Measurements from ENCODE around the gene PRSS8. TPM values are rescaled to one million over a fixed set of nuclear protein-coding genes. Genes with fewer than 3 reads are reported as not detected.

PRSS8 gene
- polyA plus RNA-seq, 3 donors: 0.15 TPM; not detected in 2

DNA sequence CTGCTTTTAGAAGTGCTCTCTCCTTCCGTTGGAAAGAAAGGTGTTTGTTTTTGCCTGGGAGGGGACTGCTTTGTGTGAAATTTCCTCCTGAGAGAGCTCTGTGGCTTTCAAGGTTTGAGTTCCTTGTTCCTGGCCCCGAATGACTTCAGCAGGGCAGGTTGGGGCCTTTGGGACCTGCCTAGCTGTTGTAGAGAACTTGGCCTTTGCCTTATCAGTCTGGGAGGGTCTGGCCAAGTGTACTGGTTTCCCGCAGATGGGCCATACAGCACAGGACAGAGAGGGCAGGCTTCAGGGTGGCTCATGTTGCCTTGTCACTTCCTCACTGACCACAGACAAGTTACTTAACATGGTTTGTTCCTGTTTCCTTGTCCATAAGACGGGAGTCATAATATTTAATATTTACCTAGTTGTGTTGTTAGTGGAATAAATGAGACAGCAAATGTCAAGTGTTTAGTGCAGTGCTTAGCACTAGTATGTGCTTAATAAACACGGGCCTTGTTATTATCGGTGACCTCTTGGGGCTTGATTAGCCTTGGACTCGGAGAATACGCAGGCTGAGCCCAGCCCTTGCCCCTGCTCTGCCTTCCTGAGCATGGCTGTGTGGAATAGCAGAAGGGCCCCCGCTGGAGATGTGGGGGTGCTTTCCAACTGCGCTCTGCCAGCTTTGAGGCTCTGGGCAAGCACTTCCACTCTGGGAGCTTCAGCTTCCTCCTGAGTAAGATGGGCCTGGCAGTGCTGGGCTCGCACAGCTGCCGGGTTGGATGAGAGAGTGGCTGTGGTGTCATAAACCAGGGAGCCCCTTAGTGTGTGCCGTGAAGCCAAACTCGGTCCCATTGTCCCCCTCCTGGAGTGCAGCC, 6.6 kb downstream of the PRSS8 start:
- Histone ChIP-seq H3K36me3 (replicated peaks in 1 of 2; ENCODE audit: control insufficient read depth in 1 of 2, insufficient read depth in 2 of 2, low read length in 2 of 2) (peaks cover 29 to 64% of the 10 kb centered on the region in 2 donors), H3K4me1 (ENCODE audit: control insufficient read depth in 1 of 2, insufficient read depth in 2 of 2, low read length in 2 of 2) (peaks cover 60 to 76% of the 10 kb centered on the region in 2 donors), H2AFZ (ENCODE audit: insufficient read depth, low read depth, low read length, poor library complexity, severe bottlenecking) (peak overlapping the region; percentile 44), H3K4me3 (replicated peaks in 1 of 3; ENCODE audit: low read depth in 2 of 3, low read length in 3 of 3) (peak overlapping the region in 1 of 3 experiments; percentile 53), H3K9ac (ENCODE audit: insufficient read depth, low read length, poor library complexity, severe bottlenecking) (peak overlapping the region; percentile 86), H3K79me2 (ENCODE audit: insufficient read depth, low read length) (no peaks in the 10 kb centered on the region), H3K27ac (ENCODE audit: low read depth in 1 of 2, low read length in 2 of 2) (peak overlapping the region; percentile 99), H4K20me1 (ENCODE audit: insufficient read depth, low read length) (no peaks in the 10 kb centered on the region), H3K4me2 (replicated peaks; ENCODE audit: extremely low read depth, low read length, poor library complexity, severe bottlenecking) (peak overlapping the region; percentile 62), H3K9me3 (replicated peaks in 1 of 2; ENCODE audit: control insufficient read depth in 1 of 2, insufficient read depth in 1 of 2, low read length in 2 of 2) (no peaks in the 10 kb centered on the region), H3K27me3 (ENCODE audit: control insufficient read depth in 2 of 2, insufficient read depth in 2 of 2, low read length in 2 of 2) (no peaks in the 10 kb centered on the region)
- Mint-ChIP-seq H3K4me1 (peaks cover 70% of the 10 kb centered on the region), H3K9me3 (peaks cover 0 to 2% (median 0%) of the 10 kb centered on the region in 7 donors), H3K27me3 (ENCODE audit: low read depth in 3 of 3) (peaks cover 0 to 4% (median 0%) of the 10 kb centered on the region in 3 donors), H3K36me3 (peaks cover 65 to 78% of the 10 kb centered on the region in 2 donors), H3K4me3 (peak overlapping the region; percentile 53 to 84), H3K27ac (peak overlapping the region; percentile 98 to 100 (median 99))
- TF ChIP-seq, protein P1, sequence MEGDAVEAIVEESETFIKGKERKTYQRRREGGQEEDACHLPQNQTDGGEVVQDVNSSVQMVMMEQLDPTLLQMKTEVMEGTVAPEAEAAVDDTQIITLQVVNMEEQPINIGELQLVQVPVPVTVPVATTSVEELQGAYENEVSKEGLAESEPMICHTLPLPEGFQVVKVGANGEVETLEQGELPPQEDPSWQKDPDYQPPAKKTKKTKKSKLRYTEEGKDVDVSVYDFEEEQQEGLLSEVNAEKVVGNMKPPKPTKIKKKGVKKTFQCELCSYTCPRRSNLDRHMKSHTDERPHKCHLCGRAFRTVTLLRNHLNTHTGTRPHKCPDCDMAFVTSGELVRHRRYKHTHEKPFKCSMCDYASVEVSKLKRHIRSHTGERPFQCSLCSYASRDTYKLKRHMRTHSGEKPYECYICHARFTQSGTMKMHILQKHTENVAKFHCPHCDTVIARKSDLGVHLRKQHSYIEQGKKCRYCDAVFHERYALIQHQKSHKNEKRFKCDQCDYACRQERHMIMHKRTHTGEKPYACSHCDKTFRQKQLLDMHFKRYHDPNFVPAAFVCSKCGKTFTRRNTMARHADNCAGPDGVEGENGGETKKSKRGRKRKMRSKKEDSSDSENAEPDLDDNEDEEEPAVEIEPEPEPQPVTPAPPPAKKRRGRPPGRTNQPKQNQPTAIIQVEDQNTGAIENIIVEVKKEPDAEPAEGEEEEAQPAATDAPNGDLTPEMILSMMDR (IDR thresholded peaks at IDR 0.05): no peak
- 0% methylated on average over 13 of the region's 14 CpGs for WGBS (ENCODE audit: insufficient coverage)
- intact Hi-C loops (cut with micrococcal nuclease): loop anchor here in 1 of 2 donors (1.0 to 2.0 kb wide), 2 partner anchors 11 to 14 kb away; no protein-coding TSS in a partner anchor
- DNase-seq: peak; percentile 96 to 98 (median 97)

GRCh38 chr16:31127182-31127581, 8.3 kb downstream of the PRSS8 start:
- Histone ChIP-seq H3K79me2 (ENCODE audit: insufficient read depth, low read length) (peaks cover under 1% of the 10 kb centered on the region), H3K9ac (ENCODE audit: insufficient read depth, low read length, poor library complexity, severe bottlenecking) (peak overlapping the region; percentile 86)

More at GRCh38 chr16:31127182-31127581, 8.3 kb downstream of the PRSS8 start:
- Mint-ChIP-seq H3K27ac (peak overlapping the region; percentile 98 to 100 (median 99)), H3K4me3 (no peak overlapping the region), H3K27me3 (ENCODE audit: low read depth in 3 of 3) (peaks cover 0 to 3% (median 0%) of the 10 kb centered on the region in 3 donors), H3K36me3 (peaks cover 55 to 75% of the 10 kb centered on the region in 2 donors), H3K4me1 (peaks cover 58% of the 10 kb centered on the region), H3K9me3 (peaks cover 0 to 2% (median 0%) of the 10 kb centered on the region in 7 donors)
- peaks cover 52 to 60% of the 10 kb centered on the region in 2 donors for H3K4me1 ChIP-seq (ENCODE audit: control insufficient read depth in 1 of 2, insufficient read depth in 2 of 2, low read length in 2 of 2)
- TF ChIP-seq, protein P1 (IDR thresholded peaks at IDR 0.05): no peak
- intact Hi-C loops (cut with micrococcal nuclease): no loop called here
- peaks cover 24 to 65% of the 10 kb centered on the region in 2 donors for H3K36me3 ChIP-seq (replicated peaks in 1 of 2; ENCODE audit: control insufficient read depth in 1 of 2, insufficient read depth in 2 of 2, low read length in 2 of 2)
- H3K9me3 ChIP-seq (replicated peaks in 1 of 2; ENCODE audit: control insufficient read depth in 1 of 2, insufficient read depth in 1 of 2, low read length in 2 of 2): no peaks in the 10 kb centered on the region
- DNase-seq: peak in 1 of 3 donors; percentile 4
- H3K27me3 ChIP-seq (ENCODE audit: control insufficient read depth in 2 of 2, insufficient read depth in 2 of 2, low read length in 2 of 2): no peaks in the 10 kb centered on the region
- H4K20me1 ChIP-seq (ENCODE audit: insufficient read depth, low read length): no peaks in the 10 kb centered on the region
- H3K4me2 ChIP-seq (replicated peaks; ENCODE audit: extremely low read depth, low read length, poor library complexity, severe bottlenecking): no peak overlapping the region
- no peak overlapping the region for H2AFZ ChIP-seq (ENCODE audit: insufficient read depth, low read depth, low read length, poor library complexity, severe bottlenecking)
- H3K4me3 ChIP-seq (replicated peaks in 1 of 3; ENCODE audit: low read depth in 2 of 3, low read length in 3 of 3): peak overlapping the region in 1 of 3 experiments; percentile 32
- H3K27ac ChIP-seq (ENCODE audit: low read depth in 1 of 2, low read length in 2 of 2): peak overlapping the region; percentile 99
- WGBS (ENCODE audit: insufficient coverage): 95% methylated on average over 13 of the region's 13 CpGs
